ENCODE measurements around the gene MAPRE2. TPM values are rescaled to one million over a fixed set of nuclear protein-coding genes. Genes with fewer than 3 reads are reported as not detected.

Gene MAPRE2
- total and polyA plus RNA-seq, 2 of the 13 experiments (the other 11 are each of a cell fraction or from before 2014, with no cell fraction given): 34.5 to 67.9 TPM

DNA sequence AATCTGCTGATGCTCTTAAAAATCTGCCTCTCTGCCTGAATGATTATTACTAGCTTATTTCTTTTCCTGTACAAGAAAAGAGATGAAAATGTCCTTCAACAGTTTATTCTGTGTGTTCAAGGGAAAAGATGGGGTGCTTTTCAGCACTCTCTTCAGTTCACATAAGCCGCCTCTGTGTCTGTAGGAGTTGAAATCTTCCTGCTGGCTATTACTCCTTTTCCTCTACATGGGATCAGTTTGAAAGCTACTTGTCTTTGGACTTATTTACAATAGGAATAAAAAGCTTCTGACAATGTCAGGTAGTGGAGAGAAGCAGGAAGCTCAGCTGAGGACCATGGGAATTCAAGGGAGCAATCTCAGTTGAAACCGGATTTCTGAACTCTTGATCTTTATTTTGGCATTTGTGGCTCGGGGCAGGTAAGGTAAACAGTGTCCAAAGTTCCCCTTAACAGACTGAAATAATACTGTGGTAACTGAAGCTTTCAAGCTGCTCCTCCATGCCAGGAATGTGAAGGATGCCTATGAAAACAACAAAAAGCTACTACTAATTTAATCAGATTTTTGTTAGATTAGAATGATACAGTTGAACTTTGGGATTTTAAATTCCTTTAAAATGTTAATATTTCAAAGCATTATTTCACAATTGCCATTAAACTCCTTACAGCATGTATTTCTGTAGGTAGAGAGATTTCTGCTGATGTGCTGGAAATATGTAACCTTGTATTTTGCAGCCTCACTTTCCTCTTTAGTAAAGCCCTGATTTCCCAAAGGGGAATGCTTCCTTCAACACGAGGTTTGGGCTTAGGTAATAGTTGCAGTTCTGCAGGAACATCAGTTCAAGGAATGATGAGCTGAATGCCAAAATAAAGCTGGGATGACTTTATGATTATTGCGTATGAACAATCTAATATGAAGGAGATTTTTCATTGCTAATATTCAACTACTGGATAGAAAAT lies 43.6 kb downstream of the MAPRE2 start (continued):
- TF ChIP-seq ZBTB8A (CRISPR knock-in tag; IDR thresholded peaks at IDR 0.05; ENCODE audit: borderline replicate concordance, low read depth) (no peak), ZNF558 (CRISPR knock-in tag; IDR thresholded peaks at IDR 0.05; ENCODE audit: borderline replicate concordance) (no peak), GATAD1 (CRISPR knock-in tag; IDR thresholded peaks at IDR 0.05) (0 out of 2 replicates have a peak, but pooled peaks have one; percentile 24), ATF7 (IDR thresholded peaks at IDR 0.05) (no peak), ATF7 (CRISPR knock-in tag; IDR thresholded peaks at IDR 0.05) (no peak), PHB2 (IDR thresholded peaks at IDR 0.05; ENCODE audit: partially characterized antibody) (no peak), MTA3 (CRISPR knock-in tag; IDR thresholded peaks at IDR 0.05) (no peak), ZSCAN21 (CRISPR knock-in tag; IDR thresholded peaks at IDR 0.05; ENCODE audit: borderline replicate concordance) (no peak), ZNF839 (CRISPR knock-in tag; IDR thresholded peaks at IDR 0.05; ENCODE audit: borderline replicate concordance) (no peak), ZNF816 (CRISPR knock-in tag; IDR thresholded peaks at IDR 0.05; ENCODE audit: borderline replicate concordance) (peak; percentile 59; the same call in 1 of the 2 replicates), FLYWCH1 (CRISPR knock-in tag; IDR thresholded peaks at IDR 0.05) (no peak), ZNF674 (CRISPR knock-in tag; IDR thresholded peaks at IDR 0.05; ENCODE audit: low read depth) (no peak), ZNF670 (CRISPR knock-in tag; IDR thresholded peaks at IDR 0.05; ENCODE audit: borderline replicate concordance) (peak; percentile 72; the same call in 1 of the 2 replicates), ISL2 (CRISPR knock-in tag; IDR thresholded peaks at IDR 0.05) (peak; percentile 45; the same call in 1 of the 2 replicates), SKI (IDR thresholded peaks at IDR 0.05; ENCODE audit: partially characterized antibody) (no peak), NRL (CRISPR knock-in tag; IDR thresholded peaks at IDR 0.05; ENCODE audit: borderline replicate concordance) (no peak), SRSF4 (IDR thresholded peaks at IDR 0.05; ENCODE audit: low read depth, low read length, poor library complexity, severe bottlenecking) (no peak), AGO2 (optimal IDR thresholded peaks at IDR 0.05; ENCODE audit: low read depth, low read length) (no peak), SETDB1 (CRISPR knock-in tag; IDR thresholded peaks at IDR 0.05; ENCODE audit: borderline replicate concordance) (no peak), DNMT3B (CRISPR knock-in tag; conservative IDR thresholded peaks at IDR 0.05) (no peak), PBX2 (CRISPR knock-in tag; IDR thresholded peaks at IDR 0.05) (no peak), ZNF782 (CRISPR knock-in tag; IDR thresholded peaks at IDR 0.05; ENCODE audit: borderline replicate concordance) (no peak), ZSCAN25 (CRISPR knock-in tag; IDR thresholded peaks at IDR 0.05) (no peak), RBFOX2 (IDR thresholded peaks at IDR 0.05; ENCODE audit: low read depth, low read length) (no peak), HOXD1 (CRISPR knock-in tag; IDR thresholded peaks at IDR 0.05) (no peak), SMAD9 (CRISPR knock-in tag; IDR thresholded peaks at IDR 0.05) (no peak)
- TF ChIP-seq, protein P1, sequence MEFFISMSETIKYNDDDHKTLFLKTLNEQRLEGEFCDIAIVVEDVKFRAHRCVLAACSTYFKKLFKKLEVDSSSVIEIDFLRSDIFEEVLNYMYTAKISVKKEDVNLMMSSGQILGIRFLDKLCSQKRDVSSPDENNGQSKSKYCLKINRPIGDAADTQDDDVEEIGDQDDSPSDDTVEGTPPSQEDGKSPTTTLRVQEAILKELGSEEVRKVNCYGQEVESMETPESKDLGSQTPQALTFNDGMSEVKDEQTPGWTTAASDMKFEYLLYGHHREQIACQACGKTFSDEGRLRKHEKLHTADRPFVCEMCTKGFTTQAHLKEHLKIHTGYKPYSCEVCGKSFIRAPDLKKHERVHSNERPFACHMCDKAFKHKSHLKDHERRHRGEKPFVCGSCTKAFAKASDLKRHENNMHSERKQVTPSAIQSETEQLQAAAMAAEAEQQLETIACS (CRISPR knock-in tag; IDR thresholded peaks at IDR 0.05): no peak
- TF ChIP-seq, protein P2, sequence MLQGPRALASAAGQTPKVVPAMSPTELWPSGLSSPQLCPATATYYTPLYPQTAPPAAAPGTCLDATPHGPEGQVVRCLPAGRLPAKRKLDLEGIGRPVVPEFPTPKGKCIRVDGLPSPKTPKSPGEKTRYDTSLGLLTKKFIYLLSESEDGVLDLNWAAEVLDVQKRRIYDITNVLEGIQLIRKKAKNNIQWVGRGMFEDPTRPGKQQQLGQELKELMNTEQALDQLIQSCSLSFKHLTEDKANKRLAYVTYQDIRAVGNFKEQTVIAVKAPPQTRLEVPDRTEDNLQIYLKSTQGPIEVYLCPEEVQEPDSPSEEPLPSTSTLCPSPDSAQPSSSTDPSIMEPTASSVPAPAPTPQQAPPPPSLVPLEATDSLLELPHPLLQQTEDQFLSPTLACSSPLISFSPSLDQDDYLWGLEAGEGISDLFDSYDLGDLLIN (CRISPR knock-in tag; IDR thresholded peaks at IDR 0.05; ENCODE audit: borderline replicate concordance): no peak

Data from HepG2 (cell line).